ENCODE data around the gene ZNHIT3. TPM values are rescaled to one million over a fixed set of nuclear protein-coding genes. Genes with fewer than 3 reads are reported as not detected.

ZNHIT3 gene
- total RNA-seq, 1 experiment from 2014 or later: 37.9 TPM

DNA sequence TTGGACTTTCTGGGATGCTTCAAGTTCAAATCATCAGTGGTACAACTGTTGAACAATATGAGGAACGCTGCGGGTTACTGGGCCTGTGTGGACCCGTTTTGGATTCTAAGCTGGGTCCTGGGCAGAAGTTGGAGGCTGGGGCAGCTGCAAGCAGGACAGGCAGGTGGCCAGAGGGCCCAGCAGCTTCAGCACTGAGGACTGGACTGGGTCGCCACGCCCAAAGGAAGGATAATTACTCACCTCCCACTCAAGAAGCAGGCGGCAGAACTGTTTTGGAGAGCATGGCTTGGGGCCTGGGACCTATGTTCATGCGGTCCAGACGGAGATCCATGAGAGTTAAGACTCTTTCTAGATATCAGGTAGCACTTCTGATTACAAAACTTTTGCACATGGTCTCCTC lies 1.5 kb upstream of the ZNHIT3 start:
- peaks cover 8% of the 10 kb centered on the region for H3K36me3 ChIP-seq (ENCODE audit: low read depth, low read length)
- ChIA-PET CTCF (no interaction called here), POLR2A (ENCODE audit: unreplicated experiment) (no interaction called here)
- H3K9ac ChIP-seq (ENCODE audit: low read length): no peak overlapping the region
- H3K79me2 ChIP-seq (ENCODE audit: low read length): peaks cover 33% of the 10 kb centered on the region
- no peaks in the 10 kb centered on the region; the same call in 1 of the 2 replicates for H3K4me1 ChIP-seq (ENCODE audit: insufficient read depth, low read length)
- H3K27ac ChIP-seq (ENCODE audit: low read length): no peak overlapping the region
- intact Hi-C loops (cut with micrococcal nuclease): no loop called here
- TF ChIP-seq EZH2phosphoT487 (IDR thresholded peaks at IDR 0.05; ENCODE audit: borderline replicate concordance, low read length) (no peak), EZH2 (IDR thresholded peaks at IDR 0.05; ENCODE audit: low read length, unreplicated experiment) (no peak)
- TF ChIP-seq, protein P1, sequence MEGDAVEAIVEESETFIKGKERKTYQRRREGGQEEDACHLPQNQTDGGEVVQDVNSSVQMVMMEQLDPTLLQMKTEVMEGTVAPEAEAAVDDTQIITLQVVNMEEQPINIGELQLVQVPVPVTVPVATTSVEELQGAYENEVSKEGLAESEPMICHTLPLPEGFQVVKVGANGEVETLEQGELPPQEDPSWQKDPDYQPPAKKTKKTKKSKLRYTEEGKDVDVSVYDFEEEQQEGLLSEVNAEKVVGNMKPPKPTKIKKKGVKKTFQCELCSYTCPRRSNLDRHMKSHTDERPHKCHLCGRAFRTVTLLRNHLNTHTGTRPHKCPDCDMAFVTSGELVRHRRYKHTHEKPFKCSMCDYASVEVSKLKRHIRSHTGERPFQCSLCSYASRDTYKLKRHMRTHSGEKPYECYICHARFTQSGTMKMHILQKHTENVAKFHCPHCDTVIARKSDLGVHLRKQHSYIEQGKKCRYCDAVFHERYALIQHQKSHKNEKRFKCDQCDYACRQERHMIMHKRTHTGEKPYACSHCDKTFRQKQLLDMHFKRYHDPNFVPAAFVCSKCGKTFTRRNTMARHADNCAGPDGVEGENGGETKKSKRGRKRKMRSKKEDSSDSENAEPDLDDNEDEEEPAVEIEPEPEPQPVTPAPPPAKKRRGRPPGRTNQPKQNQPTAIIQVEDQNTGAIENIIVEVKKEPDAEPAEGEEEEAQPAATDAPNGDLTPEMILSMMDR (conservative IDR thresholded peaks at IDR 0.05; ENCODE audit: low read depth, low read length): no peak
- no peak overlapping the region for H3K4me2 ChIP-seq (ENCODE audit: low read length)
- no peak overlapping the region for H3K4me3 ChIP-seq (ENCODE audit: low read length)
- BruUV-seq (replicated peaks): no TSS peak
- ATAC-seq: no peak
- H3K9me2 ChIP-seq (replicated peaks; ENCODE audit: low read length): no peaks in the 10 kb centered on the region
- no peaks in the 10 kb centered on the region for H3K9me3 ChIP-seq (ENCODE audit: low read length)
- DNase-seq: no peak
- no peaks in the 10 kb centered on the region for H3F3A ChIP-seq (ENCODE audit: low read length, unreplicated experiment)
- H2AFZ ChIP-seq (ENCODE audit: low read length): no peak overlapping the region
- H3K27me3 ChIP-seq (ENCODE audit: low read length): peaks cover 8% of the 10 kb centered on the region; the same call in 1 of the 2 replicates
- H4K20me1 ChIP-seq (ENCODE audit: low read length): no peaks in the 10 kb centered on the region

DNA sequence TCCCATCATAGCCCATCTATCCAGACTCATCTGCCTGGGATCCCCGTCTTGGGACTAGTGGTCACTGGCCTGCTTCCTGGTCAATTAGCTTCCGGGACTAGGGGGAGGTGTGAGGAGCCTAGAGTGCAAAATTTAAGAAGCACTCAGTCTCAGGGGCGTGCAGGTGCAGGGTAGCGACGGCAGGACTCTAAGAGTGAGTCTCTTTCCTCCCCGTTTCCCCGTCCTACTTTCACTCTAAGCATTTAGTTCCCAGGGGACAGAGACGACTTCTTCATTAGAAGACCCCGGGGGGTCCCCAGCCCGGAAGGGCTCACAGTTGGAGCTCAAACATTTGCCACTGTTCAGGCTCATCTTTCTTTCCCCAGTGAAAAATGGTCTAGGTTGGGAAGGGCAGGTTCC lies 677 bp upstream of the ZNHIT3 start:
- TSS peak; percentile 87 for BruUV-seq (replicated peaks)
- peak overlapping the region; percentile 97 for H3K4me2 ChIP-seq (ENCODE audit: low read length)
- H3K36me3 ChIP-seq (ENCODE audit: low read depth, low read length): peaks cover 8% of the 10 kb centered on the region
- H3K27ac ChIP-seq (ENCODE audit: low read length): no peak overlapping the region
- DNase-seq (no peak), ATAC-seq (no peak)
- H3K9me3 ChIP-seq (ENCODE audit: low read length): no peaks in the 10 kb centered on the region
- no peaks in the 10 kb centered on the region for H4K20me1 ChIP-seq (ENCODE audit: low read length)
- peak overlapping the region; percentile 93 for H3K4me3 ChIP-seq (ENCODE audit: low read length)
- CTCF ChIA-PET: no interaction called here
- peaks cover 40% of the 10 kb centered on the region for H3K79me2 ChIP-seq (ENCODE audit: low read length)
- H3K9ac ChIP-seq (ENCODE audit: low read length): peak overlapping the region; percentile 76; the same call in 1 of the 2 replicates
- peak overlapping the region; percentile 85 for H2AFZ ChIP-seq (ENCODE audit: low read length)
- peaks cover 8% of the 10 kb centered on the region; the same call in 1 of the 2 replicates for H3K27me3 ChIP-seq (ENCODE audit: low read length)
- no peaks in the 10 kb centered on the region for H3K9me2 ChIP-seq (replicated peaks; ENCODE audit: low read length)
- no peaks in the 10 kb centered on the region for H3F3A ChIP-seq (ENCODE audit: low read length, unreplicated experiment)
- intact Hi-C loops (cut with micrococcal nuclease): no loop called here
- no peak for TF ChIP-seq EZH2 (IDR thresholded peaks at IDR 0.05; ENCODE audit: low read length, unreplicated experiment)
- TF ChIP-seq EZH2phosphoT487 (IDR thresholded peaks at IDR 0.05; ENCODE audit: borderline replicate concordance, low read length): no peak
- TF ChIP-seq, protein P1 (conservative IDR thresholded peaks at IDR 0.05; ENCODE audit: low read depth, low read length): no peak
- H3K4me1 ChIP-seq (ENCODE audit: insufficient read depth, low read length): no peaks in the 10 kb centered on the region; the same call in 1 of the 2 replicates
- POLR2A ChIA-PET (ENCODE audit: unreplicated experiment): interaction anchor here (0.6 kb wide), 1 partner anchor 536 kb away, joined by 3 read pairs; no protein-coding TSS in a partner anchor

DNA sequence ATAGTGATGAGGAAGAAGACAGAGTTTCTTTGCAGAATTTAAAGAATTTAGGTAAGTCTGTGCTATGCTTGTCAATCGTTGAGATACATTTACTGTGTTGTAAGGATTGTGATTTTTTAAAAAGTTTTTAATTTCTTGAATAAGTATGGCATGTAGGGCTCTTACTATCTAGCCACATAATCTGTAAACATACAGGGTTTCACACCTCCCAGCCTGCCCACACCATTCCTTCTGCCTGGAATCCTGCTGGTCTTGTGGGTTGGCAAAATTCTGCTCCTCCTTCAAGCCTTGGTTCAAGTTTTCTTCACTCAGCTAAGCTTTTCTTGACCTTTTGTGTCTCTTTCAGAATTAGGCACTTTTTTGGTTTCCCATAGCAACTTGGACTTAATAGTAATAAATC lies 7.5 kb downstream of the ZNHIT3 start:
- no peak for TF ChIP-seq EZH2 (IDR thresholded peaks at IDR 0.05; ENCODE audit: low read length, unreplicated experiment)
- TF ChIP-seq EZH2phosphoT487 (IDR thresholded peaks at IDR 0.05; ENCODE audit: borderline replicate concordance, low read length): no peak
- no peaks in the 10 kb centered on the region for H3K9me2 ChIP-seq (replicated peaks; ENCODE audit: low read length)
- H3K36me3 ChIP-seq (ENCODE audit: low read depth, low read length): peaks cover 25% of the 10 kb centered on the region
- H3K4me2 ChIP-seq (ENCODE audit: low read length): no peak overlapping the region
- POLR2A ChIA-PET (ENCODE audit: unreplicated experiment): no interaction called here
- intact Hi-C loops (cut with micrococcal nuclease): no loop called here
- no peak overlapping the region for H2AFZ ChIP-seq (ENCODE audit: low read length)
- BruUV-seq (replicated peaks): no TSS peak
- no peaks in the 10 kb centered on the region for H3K9me3 ChIP-seq (ENCODE audit: low read length)
- H3K9ac ChIP-seq (ENCODE audit: low read length): no peak overlapping the region
- H3K79me2 ChIP-seq (ENCODE audit: low read length): peaks cover 28% of the 10 kb centered on the region
- CTCF ChIA-PET: no interaction called here
- H3F3A ChIP-seq (ENCODE audit: low read length, unreplicated experiment): no peaks in the 10 kb centered on the region
- H3K4me3 ChIP-seq (ENCODE audit: low read length): no peak overlapping the region
- H3K27me3 ChIP-seq (ENCODE audit: low read length): no peaks in the 10 kb centered on the region
- ATAC-seq: no peak
- no peak overlapping the region for H3K27ac ChIP-seq (ENCODE audit: low read length)
- DNase-seq: no peak
- no peaks in the 10 kb centered on the region for H4K20me1 ChIP-seq (ENCODE audit: low read length)
- H3K4me1 ChIP-seq (ENCODE audit: insufficient read depth, low read length): no peaks in the 10 kb centered on the region
